MG63 (cell line): ENCODE data around the gene PPM1N. TPM values are rescaled to one million over a fixed set of nuclear protein-coding genes. Genes with fewer than 3 reads are reported as not detected.

ENCODE experiments used
- DNase-seq: peaks from one replicate; pipeline ENCODE4 v3.0.0-alpha.2; 2020
- H3K27me3 ChIP-seq: fragments of 250-450 bp; sonication (Bioruptor Pico); 2 replicates; pipeline ENCODE4 v1.5.1; 2020; ENCODE audit warnings: mild to moderate bottlenecking, moderate library complexity
- H3K36me3 ChIP-seq: fragments of 250-450 bp; sonication (Bioruptor Pico); 2 replicates; pipeline ENCODE4 v1.5.1; 2020; ENCODE audit warnings: mild to moderate bottlenecking, moderate library complexity
- H3K4me3 ChIP-seq: fragments of 250-450 bp; sonication (Bioruptor Pico); 2 replicates; pipeline ENCODE4 v1.5.1; 2020; ENCODE audit warnings: mild to moderate bottlenecking, moderate library complexity
- H3K9me3 ChIP-seq: fragments of 250-450 bp; sonication (Bioruptor Pico); 2 replicates; pipeline ENCODE4 v1.5.1; 2020; ENCODE audit warnings: mild to moderate bottlenecking, moderate library complexity
- total RNA-seq: library from RNA; depleted of rRNA; stranded (reverse); fragments of >200 nt; shearing (Covaris generic); gene quantifications from 2 replicates; pipeline ENCODE4 v1.2.3, GENCODE V29; 2014; ENCODE audit warnings: low replicate concordance; rRNA removed

The PPM1N gene
- total RNA-seq, 1 experiment from 2014 or later = 6.6 TPM

DNA sequence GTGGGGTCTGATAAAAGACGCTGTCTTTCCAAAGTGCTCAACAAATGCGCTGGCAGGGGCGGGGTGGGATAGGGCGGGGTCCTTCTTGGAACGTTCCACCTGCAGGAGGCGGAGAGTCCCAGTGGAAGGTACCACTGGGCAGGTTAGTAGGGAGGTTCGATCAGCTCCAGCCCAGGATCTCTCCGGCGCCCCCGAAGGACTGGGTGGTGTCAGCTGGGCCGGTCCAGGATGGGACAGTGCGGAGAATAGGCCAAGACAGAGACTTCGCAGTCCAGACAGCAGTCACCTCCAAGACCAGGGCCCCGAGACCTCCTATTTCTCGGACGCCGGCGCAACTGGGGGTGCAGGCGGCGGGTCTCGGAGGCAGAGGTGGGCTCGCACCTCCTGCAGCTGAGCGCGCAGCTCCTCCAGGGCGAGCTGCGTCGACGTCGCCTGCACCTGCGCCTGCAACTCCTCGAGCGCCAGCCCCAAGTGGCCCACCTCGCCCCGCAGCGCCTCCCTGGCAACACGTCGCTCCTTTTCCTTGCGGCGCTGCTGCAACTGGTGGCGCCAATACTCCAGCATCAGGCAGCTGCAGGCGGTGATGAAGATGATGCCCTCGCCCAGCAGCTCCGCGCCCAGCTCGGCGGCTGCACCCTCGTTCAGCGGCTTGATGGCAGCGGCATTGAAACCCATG is 30.6 kb downstream of the PPM1N start:
- no peaks in the 10 kb centered on the region for H3K27me3 ChIP-seq
- DNase-seq = peak; percentile 24
- H3K4me3 ChIP-seq = no peak overlapping the region
- peaks cover 7% of the 10 kb centered on the region; the same call in 1 of the 2 replicates for H3K9me3 ChIP-seq
- H3K36me3 ChIP-seq = peaks cover 49% of the 10 kb centered on the region

DNA sequence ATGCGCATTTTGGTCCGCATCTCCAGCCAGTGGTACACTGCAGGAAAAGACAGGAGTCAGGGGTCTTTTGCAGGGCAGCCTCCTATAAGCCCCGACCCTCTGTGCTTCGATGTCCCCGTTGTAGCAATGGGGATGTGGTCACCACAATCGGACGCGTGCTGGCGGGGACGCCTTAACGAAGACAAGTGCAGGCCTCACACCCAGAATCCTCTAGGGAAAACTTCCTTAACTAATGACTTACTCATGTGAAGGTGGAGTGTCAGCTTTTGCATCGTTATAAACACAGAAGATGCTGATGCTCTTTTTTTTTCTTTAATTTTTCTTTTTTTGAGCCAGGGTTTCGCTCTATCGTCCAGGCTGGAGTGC is 31.2 kb downstream of the PPM1N start:
- DNase-seq = no peak

DNA sequence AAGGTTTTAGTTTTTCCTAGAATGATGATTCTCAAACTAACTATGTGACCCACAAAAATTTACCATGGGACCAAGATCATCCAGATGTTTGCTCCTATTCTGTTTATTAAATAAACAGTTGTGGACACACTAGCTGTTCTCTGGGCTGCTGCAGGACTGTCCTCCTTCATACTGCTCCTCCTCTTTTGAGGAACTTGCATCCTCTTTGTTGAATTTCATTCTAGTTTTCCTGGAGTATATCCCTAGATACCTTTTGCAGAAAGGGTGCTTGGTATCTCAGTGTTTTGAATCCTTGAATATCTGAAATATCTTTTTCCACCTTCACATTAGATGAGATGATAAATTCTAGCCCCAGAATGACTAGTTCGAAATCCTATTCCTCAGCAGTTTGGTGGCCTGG is 33.1 kb downstream of the PPM1N start:
- Histone ChIP-seq H3K9me3 (peaks cover 8% of the 10 kb centered on the region; the same call in 1 of the 2 replicates), H3K36me3 (peaks cover 25% of the 10 kb centered on the region), H3K27me3 (no peaks in the 10 kb centered on the region), H3K4me3 (no peak overlapping the region)
- DNase-seq = no peak

More for the DNA sequence above, 31.2 kb downstream of the PPM1N start:
- peaks cover 7% of the 10 kb centered on the region; the same call in 1 of the 2 replicates for H3K9me3 ChIP-seq
- H3K36me3 ChIP-seq = peaks cover 44% of the 10 kb centered on the region
- H3K4me3 ChIP-seq = no peak overlapping the region
- H3K27me3 ChIP-seq = no peaks in the 10 kb centered on the region

DNA sequence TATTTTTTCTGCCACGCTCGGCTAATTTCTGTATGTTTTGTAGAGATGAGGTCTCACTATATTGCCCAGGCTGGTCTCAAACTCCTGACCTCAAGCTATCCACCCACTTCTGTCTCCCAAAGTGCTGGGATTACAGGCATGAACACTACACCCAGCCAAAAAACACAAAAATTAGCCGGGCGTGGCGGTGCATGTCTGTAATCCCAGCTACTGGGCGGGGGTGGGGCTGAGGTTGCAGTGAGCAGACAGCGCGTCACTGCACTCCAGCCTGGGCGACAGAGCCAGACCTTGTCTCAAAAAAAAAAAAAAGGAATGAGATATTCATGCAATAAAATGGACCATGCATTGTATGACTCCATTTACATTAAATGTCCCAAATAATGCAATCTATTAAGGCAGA is 41.2 kb downstream of the PPM1N start:
- Histone ChIP-seq H3K9me3 (0 out of 2 replicates have a peak, but pooled peaks cover 2% of the 10 kb centered on the region), H3K36me3 (no peaks in the 10 kb centered on the region), H3K27me3 (no peaks in the 10 kb centered on the region), H3K4me3 (no peak overlapping the region)
- DNase-seq = no peak

DNA sequence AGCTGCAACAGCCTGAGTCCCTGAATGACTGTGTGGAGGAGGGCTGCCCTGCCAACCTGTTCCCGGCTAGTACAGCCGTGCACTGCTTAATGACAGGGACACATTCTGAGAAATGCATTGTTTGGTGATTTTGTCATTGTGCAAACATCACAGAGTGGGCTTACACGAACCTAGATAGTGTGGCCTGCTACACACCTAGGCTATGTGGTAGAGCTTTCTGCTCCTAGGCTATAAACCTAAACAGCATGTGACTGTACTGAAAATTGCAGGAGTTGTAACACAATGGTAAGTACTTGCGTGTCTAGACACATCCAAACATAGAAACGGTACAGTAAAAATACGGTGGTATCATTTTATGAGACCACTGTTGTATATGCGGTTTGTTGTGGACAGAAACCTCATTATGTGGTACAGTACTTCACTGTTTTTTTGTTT is 44.0 kb downstream of the PPM1N start:
- Histone ChIP-seq H3K9me3 (no peaks in the 10 kb centered on the region), H3K36me3 (no peaks in the 10 kb centered on the region), H3K27me3 (no peaks in the 10 kb centered on the region), H3K4me3 (no peak overlapping the region)
- DNase-seq = no peak

DNA sequence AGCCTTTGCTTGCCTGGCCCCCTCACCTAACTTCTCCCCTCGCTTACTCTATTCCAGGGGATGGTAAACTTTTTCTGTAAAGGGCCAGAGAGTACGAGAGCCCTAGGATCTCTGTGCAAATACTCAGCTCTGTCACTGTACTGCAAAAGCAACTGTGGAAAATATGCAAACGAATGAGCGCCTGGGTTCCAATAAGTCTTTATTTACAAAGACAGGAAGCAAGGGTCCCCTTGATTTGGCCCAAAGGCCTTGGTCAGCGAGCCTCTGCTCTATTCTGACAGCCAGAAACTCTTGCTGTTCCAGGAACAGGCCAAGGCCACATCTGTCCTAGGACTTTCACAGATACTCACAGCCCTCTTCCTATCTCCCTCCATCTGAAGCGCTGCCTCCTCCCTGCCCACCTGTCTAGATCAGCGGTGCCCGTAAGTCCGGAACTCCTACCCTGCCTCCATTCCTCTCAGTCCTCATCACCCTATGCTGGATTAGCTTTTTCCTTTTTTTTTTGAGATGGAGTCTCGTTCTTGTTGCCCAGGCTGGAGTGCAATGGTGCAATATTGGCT is 49.0 kb downstream of the PPM1N start:
- H3K4me3 ChIP-seq = no peak overlapping the region
- H3K36me3 ChIP-seq = no peaks in the 10 kb centered on the region
- DNase-seq = no peak
- H3K9me3 ChIP-seq = no peaks in the 10 kb centered on the region
- H3K27me3 ChIP-seq = no peaks in the 10 kb centered on the region

DNA sequence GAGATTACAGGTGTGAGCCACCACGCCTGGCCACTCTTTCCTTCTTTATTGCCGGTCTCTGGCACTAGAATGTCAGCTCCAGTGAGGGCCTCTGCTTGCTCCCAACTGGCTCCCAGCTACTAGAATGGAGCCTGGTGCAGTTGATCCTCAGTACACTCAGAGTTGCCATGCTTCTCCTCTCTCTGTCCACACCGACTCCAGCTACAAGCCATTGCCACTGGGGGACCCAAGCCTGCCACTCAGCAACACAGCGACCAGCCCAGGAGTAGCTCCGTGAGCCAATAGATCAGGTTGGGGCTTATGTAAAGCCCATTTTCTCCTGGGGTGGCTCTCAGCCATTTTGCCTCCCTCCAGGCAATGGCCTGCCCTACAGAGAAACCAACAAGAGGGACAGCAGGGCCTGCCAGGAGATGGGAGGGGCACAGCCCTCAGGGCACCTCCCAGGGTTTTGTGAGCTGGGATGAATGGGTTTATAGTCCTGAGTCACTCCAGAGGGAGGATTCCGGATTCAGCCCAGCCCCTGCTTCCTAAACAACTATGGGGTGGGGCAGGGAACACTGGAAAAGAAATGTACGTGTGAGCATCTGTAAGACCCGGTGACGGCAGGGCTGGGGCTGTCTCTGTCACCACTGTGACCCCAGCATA is 49.8 kb downstream of the PPM1N start:
- H3K9me3 ChIP-seq = no peaks in the 10 kb centered on the region
- peak; percentile 94 for DNase-seq
- H3K27me3 ChIP-seq = no peaks in the 10 kb centered on the region
- no peak overlapping the region for H3K4me3 ChIP-seq
- peaks cover 7% of the 10 kb centered on the region for H3K36me3 ChIP-seq

Other genes starting within 250 kb of the PPM1N start
- 10.1 and 12.0 TPM in 2 replicates for gene MARK4, start 247.2 kb upstream of the PPM1N start, total RNA-seq
- gene CKM, start 175.6 kb upstream of the PPM1N start, total RNA-seq = not detected in 2 replicates
- not detected in 2 replicates for gene KLC3, start 157.7 kb upstream of the PPM1N start, total RNA-seq
- gene ERCC2, start 127.9 kb upstream of the PPM1N start, total RNA-seq = 53.5 and 71.9 TPM in 2 replicates
- gene PPP1R13L, start 93.4 kb upstream of the PPM1N start, total RNA-seq = 5.5 and 7.3 TPM in 2 replicates
- gene POLR1G, start 91.8 kb upstream of the PPM1N start, total RNA-seq = 27.1 and 44.0 TPM in 2 replicates
- gene ERCC1, start 74.5 kb upstream of the PPM1N start, total RNA-seq = 118 and 167 TPM in 2 replicates
- gene FOSB, start 30.4 kb upstream of the PPM1N start, total RNA-seq = 0.33 TPM in 1 of 2 replicates, not detected in the other
- gene RTN2, start 1.4 kb upstream of the PPM1N start, total RNA-seq = 4.9 and 6.1 TPM in 2 replicates
- 129 and 196 TPM in 2 replicates for gene VASP, start 9.0 kb downstream of the PPM1N start, total RNA-seq
- 21.2 and 28.7 TPM in 2 replicates for gene OPA3, start 86.4 kb downstream of the PPM1N start, total RNA-seq
- gene GPR4, start 103.8 kb downstream of the PPM1N start, total RNA-seq = not detected in 2 replicates
- 10.9 and 22.0 TPM in 2 replicates for gene EML2, start 141.0 kb downstream of the PPM1N start, total RNA-seq
- gene GIPR, start 169.8 kb downstream of the PPM1N start, total RNA-seq = not detected in 2 replicates
- 488 and 700 TPM in 2 replicates for gene SNRPD2, start 193.5 kb downstream of the PPM1N start, total RNA-seq
- 19.7 and 37.9 TPM in 2 replicates for gene QPCTL, start 194.2 kb downstream of the PPM1N start, total RNA-seq
- gene FBXO46, start 232.5 kb downstream of the PPM1N start, total RNA-seq = 4.3 and 12.3 TPM in 2 replicates
- 0.99 TPM in 1 of 2 replicates, not detected in the other for gene MEIOSIN, start 235.0 kb downstream of the PPM1N start, total RNA-seq